Smooth muscle cell of the brain vasculature (primary cell): ENCODE data around the gene ANKRD44.

Source experiments
- DNase-seq: peaks from one replicate; pipeline ENCODE4 v3.0.0-alpha.2; 2012; ENCODE audit warnings: low read depth, low spot score

The ANKRD44 gene

DNA sequence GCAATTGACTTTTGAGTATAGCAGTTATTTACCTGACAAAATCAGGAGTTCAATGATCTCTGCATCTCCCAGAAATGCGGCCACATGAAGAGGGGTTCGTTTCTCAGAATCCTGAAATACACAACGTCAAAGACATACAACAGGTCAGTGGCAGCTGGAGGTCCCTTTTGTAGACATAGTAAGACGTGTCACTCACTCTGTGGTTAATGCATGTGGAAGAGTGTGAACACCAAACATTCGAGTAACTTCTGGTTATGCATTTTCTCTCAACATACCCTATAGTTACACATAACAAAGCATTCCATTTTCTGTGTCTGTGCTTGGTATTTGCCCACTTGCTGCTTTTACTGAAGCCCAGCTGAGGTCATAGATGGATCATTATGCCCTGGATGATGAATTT, 163.6 kb downstream of the ANKRD44 start:
- no peak for DNase-seq

DNA sequence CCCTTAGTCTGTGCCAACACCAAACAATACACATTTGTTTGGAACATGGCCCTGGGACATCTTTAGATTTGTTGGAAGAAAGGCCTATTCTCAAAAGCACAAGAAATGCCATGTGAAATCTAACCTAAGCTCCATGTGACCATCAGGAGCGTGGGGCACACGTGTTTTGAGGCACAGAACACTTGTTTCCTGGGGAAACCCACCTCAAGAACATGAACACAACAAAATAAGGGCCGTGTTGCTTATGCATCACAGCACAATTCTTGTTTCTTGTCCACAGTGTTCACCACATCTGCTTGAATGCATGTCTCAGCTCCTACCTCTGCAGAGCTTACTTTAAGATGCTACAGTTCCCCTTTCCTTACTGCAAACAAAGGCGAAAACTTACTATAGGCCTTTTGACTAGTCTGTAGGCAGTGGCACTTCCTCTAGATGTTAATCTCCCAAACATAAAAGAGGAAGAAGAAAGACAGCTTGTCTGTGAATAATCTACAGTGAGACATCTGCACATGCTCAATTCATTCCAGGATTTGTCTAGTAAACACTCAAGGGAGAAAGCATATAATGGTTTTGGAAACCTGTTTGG, 165.0 kb downstream of the ANKRD44 start:
- DNase-seq, result no peak

DNA sequence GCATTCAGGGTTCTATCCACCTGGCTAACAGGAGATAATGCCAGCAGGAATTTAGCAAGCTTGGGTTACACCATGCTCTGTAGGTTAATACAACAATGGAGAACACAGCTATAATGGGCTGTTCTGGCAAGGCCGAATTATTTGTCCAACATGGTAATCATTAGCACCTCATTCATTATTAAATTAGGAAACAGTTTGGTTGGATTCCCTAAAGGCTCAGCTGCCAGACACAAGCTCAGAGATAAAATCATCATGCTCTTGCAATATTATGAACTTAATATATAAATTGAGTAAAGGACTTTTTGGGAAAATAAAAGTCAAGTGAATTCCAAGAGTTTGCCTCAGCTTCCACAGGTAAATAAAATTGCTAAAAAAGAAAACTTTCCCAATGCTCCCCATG, 166.4 kb downstream of the ANKRD44 start:
- DNase-seq, result no peak

DNA sequence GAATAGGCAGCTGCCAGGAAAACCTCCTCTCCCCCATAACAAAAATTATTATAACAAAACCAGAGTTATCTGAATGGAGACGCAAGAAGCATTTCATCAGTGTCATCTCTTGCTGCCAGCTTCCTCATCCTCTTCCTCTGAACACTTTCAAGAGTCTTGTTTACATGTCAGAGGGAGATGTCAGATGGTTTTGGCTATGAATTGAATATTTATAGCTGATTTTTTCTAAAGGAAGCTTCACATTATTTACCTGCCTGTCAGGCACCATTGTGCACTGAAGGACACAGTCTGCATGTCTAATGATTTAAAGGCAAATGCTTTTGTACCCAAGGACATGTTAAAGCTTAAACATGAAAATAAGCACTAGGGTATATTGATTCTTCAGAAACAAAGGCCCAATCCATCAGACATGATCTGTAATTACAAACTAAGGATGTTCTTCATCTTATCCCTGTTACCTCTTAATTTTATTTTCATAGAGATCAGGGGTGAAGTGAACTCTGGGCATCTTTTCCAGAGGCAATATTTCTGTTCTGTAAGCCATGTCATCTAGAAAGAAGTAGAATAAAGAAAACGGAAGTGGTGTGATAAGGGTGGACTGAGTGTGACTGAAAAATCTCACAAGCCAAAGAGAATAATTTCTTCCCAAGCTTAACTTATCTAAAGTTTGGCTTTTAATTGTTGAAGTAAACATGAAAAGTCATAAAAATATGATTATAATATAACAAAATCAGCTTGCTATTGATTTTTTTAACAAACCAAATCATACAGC, 168.7 kb downstream of the ANKRD44 start:
- no peak for DNase-seq

DNA sequence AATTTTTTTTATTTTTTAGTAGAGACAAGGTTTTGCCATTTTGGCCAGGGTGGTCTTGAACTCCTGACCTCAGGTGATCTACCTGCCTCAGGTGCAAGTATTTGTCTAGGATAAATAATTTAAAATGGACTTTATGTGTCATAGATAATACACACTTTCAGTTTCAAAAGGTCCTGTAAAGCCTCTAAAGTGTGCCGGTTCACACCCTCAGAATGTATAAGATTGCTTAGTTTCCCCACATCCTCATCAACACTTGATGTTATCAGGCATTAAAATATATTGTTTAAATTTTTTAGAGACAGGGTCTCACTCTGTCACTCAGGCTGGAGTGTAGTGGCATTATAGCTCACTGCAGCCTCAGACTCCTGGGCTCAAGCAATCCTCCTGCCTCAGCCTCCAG, 170.5 kb downstream of the ANKRD44 start:
- no peak for DNase-seq

DNA sequence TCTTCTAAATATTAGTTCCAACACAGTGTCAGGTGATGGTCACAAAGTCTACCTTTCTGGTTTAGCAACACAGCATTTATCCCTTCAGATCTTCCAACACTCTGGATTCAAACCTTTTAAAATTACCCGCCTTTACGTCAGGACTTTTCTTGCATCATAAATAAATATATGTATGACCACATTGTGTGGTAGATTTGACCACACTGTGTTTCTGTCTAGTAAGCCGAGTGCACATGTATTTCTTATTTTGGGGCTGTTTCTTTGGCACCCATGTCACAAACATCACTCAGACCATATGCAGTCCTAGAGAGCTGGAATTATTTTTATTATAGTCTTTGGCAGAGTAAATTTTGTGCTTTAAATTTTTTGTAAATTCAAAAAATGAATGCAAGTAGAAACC, 172.1 kb downstream of the ANKRD44 start:
- no peak for DNase-seq

DNA sequence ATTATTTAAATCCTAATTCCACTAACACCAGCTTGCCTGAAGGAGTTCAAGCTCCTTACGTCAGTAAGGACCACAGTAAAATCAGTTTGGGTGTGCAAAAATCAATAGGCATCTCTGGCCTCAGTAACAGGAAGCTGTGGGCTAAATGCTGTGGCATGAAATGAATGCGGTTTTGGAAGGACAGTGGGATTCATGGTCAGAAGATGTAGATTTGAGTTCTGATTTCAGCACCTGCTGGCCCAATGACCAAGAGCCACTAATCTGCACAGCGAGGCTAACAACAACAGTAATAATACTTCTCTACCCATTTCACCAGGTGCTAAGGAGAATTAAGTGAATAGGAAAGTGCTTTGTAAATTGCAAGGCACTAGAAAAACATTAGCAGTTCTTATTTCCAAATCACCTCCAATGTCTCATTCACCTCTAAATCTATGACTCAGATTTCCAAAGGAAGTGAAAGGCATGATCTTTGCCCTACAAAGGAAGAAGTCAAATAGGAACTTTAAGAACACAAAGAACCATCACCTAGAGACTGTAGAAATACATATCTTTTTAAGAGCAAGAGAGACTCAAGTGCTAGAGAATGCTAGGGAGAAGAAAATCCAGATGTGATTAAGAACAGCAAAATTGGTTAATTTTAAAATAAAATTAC, 172.6 kb downstream of the ANKRD44 start:
- DNase-seq, result no peak

DNA sequence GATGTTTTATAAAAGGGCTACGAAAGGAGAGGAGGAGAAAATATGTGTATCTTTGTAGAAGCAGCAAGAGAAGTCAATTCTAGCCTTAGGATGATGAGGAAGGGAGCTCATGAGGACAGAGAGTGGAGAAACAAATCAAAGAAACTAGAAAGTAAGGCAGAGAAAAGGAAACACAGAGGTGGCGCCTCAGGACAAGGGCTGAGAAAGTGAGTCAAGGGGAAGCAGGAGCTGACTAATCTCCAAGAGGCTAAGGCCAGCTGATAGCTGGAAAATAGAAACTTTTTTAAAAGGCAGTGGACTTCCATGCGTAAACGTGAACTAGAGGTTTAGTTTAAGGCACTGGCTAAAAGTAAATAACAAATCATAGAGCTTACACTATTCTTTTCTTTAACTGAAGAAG, 173.3 kb downstream of the ANKRD44 start:
- no peak for DNase-seq

GRCh38 chr2:197136452-197136851, 174.1 kb downstream of the ANKRD44 start:
- DNase-seq, result no peak

GRCh38 chr2:197135806-197136205, 174.8 kb downstream of the ANKRD44 start:
- no peak for DNase-seq

DNA sequence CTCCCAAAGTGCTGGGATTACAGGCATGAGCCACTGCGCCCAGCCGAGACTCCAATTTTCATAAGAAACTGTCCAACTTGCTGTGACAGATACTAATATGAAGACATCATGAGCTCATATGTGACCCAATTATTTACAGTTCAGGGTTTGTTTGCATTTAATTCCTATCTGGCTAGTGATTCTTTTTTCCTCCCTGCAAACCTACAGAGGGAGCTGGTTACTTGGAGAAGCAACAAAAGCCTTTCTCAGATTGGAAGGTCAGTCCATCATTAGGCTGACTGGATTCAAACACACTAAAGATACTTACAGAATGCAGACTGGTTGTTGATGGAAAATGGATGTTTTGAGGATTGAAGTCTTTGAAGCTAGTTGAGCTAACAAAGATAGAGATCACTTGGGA, 176.4 kb downstream of the ANKRD44 start:
- DNase-seq, result no peak

DNA sequence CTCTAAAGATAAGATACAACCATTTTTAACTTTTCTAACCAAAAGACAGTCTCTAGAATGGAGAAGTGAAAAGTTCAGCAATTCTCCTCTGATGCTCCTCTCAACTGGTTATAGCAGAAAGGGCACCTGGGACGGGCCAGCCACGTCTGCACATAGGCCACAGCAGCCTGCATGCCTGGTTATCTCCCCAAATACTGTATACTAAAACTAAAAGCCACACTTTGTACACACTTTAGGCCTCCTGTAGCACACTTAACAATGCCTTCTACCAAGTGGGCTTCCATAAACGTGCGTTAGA, 179.1 kb downstream of the ANKRD44 start:
- DNase-seq, result no peak

DNA sequence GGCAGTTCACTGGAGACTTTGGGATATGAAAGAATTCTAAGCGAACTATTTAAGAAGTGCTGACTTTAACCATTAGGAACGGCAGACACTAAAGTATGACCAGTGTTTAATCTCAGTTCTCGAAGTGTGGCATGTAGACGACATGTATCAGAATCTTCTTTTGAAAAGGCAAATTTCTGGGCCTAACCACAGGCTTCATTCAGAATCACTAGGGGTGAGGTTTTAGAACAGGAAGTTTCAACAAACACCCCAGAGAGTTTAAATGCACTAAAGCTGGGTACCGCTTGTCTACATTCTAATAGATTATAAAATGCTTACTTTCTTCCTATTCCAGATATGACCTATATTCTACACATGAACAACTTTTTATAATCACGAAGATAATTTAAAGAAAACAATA, 180.3 kb downstream of the ANKRD44 start:
- no peak for DNase-seq

GRCh38 chr2:197128897-197129296, 181.7 kb downstream of the ANKRD44 start:
- no peak for DNase-seq

GRCh38 chr2:197128126-197128525, 182.5 kb downstream of the ANKRD44 start:
- DNase-seq, result no peak

DNA sequence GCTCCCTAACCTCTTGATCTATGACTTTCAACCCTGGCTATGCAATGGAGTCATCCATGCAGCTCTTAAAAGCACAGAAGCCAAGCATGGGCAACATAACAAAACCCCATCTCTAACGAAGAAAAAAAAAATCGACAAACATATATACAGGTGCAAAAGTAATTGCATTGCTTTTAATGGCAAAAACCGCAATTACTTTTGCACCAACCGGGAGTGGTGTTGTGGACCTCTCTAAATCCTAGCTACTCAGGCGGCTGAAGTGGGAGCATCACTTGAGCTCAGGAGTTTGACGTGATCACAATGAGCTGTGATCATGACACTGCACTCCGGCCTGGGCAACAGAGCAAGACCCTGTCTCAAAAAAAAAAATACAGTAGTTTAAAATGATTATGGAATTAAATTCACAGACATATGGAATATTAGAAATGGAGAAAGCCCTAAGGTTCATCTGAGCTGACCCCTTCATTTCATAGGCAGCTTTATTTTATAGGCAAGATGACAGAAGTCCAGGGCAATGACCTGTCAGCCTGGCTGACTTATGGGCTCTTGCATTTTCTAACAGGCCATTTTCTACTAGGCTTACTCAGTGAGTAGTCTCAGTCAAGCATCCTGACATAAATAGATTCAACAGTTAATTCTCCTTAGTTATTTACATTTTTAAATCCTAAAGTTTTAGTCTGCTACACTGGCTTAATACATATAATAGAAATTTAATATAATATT, 183.8 kb downstream of the ANKRD44 start:
- no peak for DNase-seq

DNA sequence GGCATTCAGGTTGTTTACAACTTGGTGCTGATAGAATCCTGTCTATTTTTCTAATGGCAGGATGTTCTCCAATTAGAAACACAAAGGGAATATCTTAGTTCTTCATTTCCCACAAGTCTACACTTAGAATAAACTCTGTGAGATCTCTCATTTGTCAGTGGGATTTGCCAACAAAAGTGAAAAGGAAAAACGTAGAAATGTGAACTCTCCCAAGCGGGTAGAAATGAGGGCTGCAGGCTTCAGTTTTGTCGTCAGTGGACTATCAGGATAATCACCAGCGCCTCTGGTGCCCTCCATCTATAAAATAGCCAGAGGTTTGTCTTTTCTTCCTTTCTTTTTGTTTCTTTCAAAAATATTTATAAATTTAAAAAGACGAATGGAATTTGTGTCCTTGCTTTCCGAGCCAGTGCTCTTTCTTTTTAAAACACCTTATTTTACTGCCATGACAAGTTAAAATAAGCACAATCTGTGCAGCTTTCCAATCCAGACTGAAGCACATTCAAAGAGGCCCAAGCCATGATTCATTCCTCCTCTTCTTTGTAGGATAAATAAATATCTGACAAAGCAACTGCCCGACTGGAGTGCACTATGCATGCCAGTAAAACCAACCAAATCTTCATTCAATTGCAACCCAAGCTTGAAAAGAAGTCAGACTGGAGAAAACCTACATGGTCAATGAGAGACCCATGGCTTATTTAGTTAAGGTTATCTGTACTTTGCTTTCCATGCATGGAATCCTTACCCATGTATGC, 185.8 kb downstream of the ANKRD44 start:
- DNase-seq, result no peak

GRCh38 chr2:197122821-197123220, 187.8 kb downstream of the ANKRD44 start:
- DNase-seq, result no peak

GRCh38 chr2:197121756-197122385, 188.7 kb downstream of the ANKRD44 start:
- DNase-seq, result no peak

GRCh38 chr2:197121255-197121654, 189.3 kb downstream of the ANKRD44 start:
- DNase-seq, result no peak

- DNase-seq, result no peak
Observed at GRCh38 chr2:197116306-197116879, 194.2 kb downstream of the ANKRD44 start.
